C4-2B (cell line): ENCODE data around the gene COG8.

Source experiments
- H3K27ac ChIP-seq: fragments of 450-650 bp; 2 replicates; pipeline ENCODE4 v1.5.1; 2017
- CTCF ChIP-seq: fragments of 450-650 bp; conservative IDR thresholded peaks from 2 replicates; pipeline ENCODE4 v1.5.1; 2017; ENCODE audit warnings: mild to moderate bottlenecking
- ZFX ChIP-seq: fragments of 450-650 bp; IDR thresholded peaks from 2 replicates; pipeline ENCODE4 v1.6.1; 2017

Gene COG8

GRCh38 chr16:69339289-69340094, at the start of gene COG8, which contains the start of gene NIP7:
COG8 (minus strand) TSS chr16:69339564; CDS start chr16:69339552, 12 bp downstream.
NIP7 (plus strand) TSS chr16:69339772; CDS start chr16:69339830, 58 bp downstream.
- peak within 1 kb of the TSS; percentile 93 for H3K27ac ChIP-seq
- peak; percentile 86 for TF ChIP-seq CTCF
- peak; percentile 36; the same call in 1 of the 2 replicates for TF ChIP-seq ZFX

DNA sequence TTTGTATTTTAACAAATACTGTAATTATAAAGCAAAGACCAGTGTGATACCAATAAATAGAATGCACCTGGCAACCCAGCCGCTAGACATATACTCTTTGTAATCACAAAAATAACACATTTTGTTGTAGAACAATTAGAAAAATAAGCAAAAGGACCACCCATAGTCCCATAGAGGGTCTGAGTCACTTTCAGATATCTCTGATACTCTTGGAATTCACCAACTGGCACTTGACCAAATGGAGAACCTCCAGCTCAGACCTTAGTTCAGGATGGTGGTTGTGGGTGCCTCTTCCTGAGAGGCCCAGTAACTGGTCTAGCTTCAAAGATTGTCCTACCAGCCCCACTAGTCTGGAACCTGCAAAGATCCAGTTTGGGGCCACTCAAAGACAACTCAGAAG, 47.2 kb upstream of the COG8 start:
- no peak overlapping the region; the same call in 1 of the 2 replicates for H3K27ac ChIP-seq
- no peak for TF ChIP-seq ZFX
- TF ChIP-seq CTCF = no peak

- H3K27ac ChIP-seq = peak overlapping the region; percentile 74
- TF ChIP-seq CTCF (no peak), ZFX (no peak)
Observed at GRCh38 chr16:69384974-69385373, 45.6 kb upstream of the COG8 start.

DNA sequence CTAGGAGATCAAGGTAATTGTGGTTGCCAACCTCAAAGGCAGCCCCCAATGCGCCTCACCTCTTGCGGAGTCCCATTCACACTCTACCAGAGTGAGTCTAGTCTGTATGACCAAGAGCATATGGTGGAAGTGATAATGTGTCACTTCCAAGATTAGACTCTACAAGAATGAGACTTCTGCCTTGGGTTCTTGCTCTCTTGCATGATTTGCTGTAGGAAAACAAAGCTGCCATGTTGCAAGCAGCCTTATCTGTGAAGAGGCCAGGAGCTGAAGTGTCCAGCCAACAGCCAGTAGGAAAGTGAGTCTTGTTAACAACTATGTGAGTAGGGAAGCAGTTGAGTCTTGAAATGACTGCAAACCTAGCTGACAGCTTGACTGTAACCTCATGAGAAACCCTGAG, 43.1 kb upstream of the COG8 start:
- TF ChIP-seq ZFX (no peak), CTCF (no peak)
- no peak overlapping the region for H3K27ac ChIP-seq

- no peak for TF ChIP-seq CTCF
- TF ChIP-seq ZFX = no peak
- H3K27ac ChIP-seq = no peak overlapping the region
Observed at GRCh38 chr16:69381231-69381630, 41.9 kb upstream of the COG8 start.

- TF ChIP-seq ZFX (no peak), CTCF (no peak)
- no peak overlapping the region for H3K27ac ChIP-seq
Observed at GRCh38 chr16:69378760-69379159, 39.4 kb upstream of the COG8 start.

- TF ChIP-seq ZFX = no peak
- TF ChIP-seq CTCF = no peak
- H3K27ac ChIP-seq = no peak overlapping the region
Observed at GRCh38 chr16:69378036-69378435, 38.7 kb upstream of the COG8 start.
